ENCODE data around the gene ACSL3. TPM values are rescaled to one million over a fixed set of nuclear protein-coding genes. Genes with fewer than 3 reads are reported as not detected.

Gene ACSL3
- total and polyA plus RNA-seq, 12 donors = 12.7 to 67.2 (median 53.0) TPM

DNA sequence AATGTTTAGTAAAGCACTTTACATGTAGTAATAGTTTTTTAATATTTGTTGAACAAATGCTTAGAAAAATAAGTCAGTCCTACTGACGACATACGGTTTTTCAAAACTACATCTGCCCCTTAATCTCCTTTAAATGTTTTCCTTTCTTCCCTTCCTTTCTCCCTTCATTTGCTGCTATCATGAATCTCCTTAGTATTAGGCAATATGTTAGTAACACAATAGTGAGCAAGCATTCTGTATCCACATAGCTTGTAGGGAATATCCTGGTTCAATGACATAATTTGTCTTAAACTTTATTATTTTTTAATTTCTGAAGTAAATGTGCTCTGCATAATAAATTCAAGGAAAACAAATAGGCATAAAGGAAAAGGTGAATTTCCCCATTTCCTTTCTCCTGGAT, 79.1 kb downstream of the ACSL3 start:
- Histone ChIP-seq H3K27ac (no peak overlapping the region), H3K4me1 (peaks cover 0 to 16% (median 0%) of the 10 kb centered on the region in 9 donors), H3K36me3 (peaks cover 0 to 80% (median 37%) of the 10 kb centered on the region in 9 donors), H3K4me3 (no peak overlapping the region), H3K9me3 (peaks cover 0 to 29% (median 17%) of the 10 kb centered on the region in 11 donors), H3K27me3 (no peaks in the 10 kb centered on the region)
- TF ChIP-seq, protein P1, sequence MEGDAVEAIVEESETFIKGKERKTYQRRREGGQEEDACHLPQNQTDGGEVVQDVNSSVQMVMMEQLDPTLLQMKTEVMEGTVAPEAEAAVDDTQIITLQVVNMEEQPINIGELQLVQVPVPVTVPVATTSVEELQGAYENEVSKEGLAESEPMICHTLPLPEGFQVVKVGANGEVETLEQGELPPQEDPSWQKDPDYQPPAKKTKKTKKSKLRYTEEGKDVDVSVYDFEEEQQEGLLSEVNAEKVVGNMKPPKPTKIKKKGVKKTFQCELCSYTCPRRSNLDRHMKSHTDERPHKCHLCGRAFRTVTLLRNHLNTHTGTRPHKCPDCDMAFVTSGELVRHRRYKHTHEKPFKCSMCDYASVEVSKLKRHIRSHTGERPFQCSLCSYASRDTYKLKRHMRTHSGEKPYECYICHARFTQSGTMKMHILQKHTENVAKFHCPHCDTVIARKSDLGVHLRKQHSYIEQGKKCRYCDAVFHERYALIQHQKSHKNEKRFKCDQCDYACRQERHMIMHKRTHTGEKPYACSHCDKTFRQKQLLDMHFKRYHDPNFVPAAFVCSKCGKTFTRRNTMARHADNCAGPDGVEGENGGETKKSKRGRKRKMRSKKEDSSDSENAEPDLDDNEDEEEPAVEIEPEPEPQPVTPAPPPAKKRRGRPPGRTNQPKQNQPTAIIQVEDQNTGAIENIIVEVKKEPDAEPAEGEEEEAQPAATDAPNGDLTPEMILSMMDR (IDR thresholded peaks at IDR 0.05) = no peak
- DNase-seq (no peak), ATAC-seq (no peak)
- intact Hi-C loops (cut with DNase I) = loop anchor here in 2 of 10 donors (5.0 kb wide), 1 partner anchor 248 kb away; no protein-coding TSS in a partner anchor
- WGBS, 2 donors = 94 to 97% methylated on average over 2 of the region's 2 CpGs

DNA sequence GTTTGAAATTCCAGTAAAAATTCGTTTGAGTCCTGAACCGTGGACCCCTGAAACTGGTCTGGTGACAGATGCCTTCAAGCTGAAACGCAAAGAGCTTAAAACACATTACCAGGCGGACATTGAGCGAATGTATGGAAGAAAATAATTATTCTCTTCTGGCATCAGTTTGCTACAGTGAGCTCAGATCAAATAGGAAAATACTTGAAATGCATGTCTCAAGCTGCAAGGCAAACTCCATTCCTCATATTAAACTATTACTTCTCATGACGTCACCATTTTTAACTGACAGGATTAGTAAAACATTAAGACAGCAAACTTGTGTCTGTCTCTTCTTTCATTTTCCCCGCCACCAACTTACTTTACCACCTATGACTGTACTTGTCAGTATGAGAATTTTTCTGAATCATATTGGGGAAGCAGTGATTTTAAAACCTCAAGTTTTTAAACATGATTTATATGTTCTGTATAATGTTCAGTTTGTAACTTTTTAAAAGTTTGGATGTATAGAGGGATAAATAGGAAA, 80.7 kb downstream of the ACSL3 start:
- intact Hi-C loops (cut with DNase I) = no loop called here
- no peak for ATAC-seq
- WGBS, 2 donors = 94 to 98% methylated on average over 7 of the region's 7 CpGs
- Histone ChIP-seq H3K9me3 (peaks cover 0 to 29% (median 17%) of the 10 kb centered on the region in 11 donors), H3K36me3 (peaks cover 0 to 64% (median 26%) of the 10 kb centered on the region in 9 donors), H3K27me3 (no peaks in the 10 kb centered on the region), H3K4me1 (peaks cover 0 to 18% (median 0%) of the 10 kb centered on the region in 9 donors), H3K4me3 (no peak overlapping the region), H3K27ac (no peak overlapping the region)
- TF ChIP-seq, protein P1 (IDR thresholded peaks at IDR 0.05) = no peak
- DNase-seq = no peak

DNA sequence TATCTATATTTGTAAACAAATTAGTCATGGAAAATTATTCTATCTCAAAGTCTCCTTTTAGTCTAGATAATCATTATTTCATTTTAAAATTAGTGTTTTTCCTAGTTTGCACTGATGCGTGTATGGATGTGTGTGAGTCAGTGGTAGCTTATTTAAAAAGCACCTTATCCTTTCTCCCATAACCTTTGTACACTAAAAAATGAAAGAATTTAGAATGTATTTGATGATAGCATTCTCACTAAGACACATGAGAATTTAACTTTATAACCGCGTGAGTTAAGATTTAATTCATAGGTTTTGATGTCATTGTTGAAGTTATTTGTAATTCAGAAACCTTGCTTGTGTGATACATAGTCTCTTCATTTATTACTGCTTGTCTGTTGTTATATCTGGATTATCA, 81.7 kb downstream of the ACSL3 start:
- intact Hi-C loops (cut with DNase I) = no loop called here

DNA sequence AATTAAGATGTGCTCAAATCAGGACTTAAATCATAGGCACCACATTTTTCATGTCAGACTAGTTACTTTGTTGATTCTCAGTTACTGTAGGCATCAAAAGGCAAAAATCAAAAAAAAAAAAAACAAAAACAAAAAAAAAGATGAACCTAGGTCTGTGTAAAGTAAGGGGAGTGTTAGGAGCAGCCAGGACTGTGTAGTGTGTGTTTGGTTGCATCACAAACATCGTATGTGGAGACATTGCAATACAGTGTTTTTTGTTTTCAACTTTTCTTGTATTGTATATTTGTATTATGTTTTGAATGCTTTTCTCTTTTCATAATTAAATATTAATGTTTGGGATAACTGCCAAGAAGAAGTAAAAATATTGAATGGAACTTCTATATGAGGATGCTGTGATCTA, 82.1 kb downstream of the ACSL3 start:
- Histone ChIP-seq H3K4me3 (no peak overlapping the region), H3K27me3 (no peaks in the 10 kb centered on the region), H3K9me3 (peaks cover 0 to 15% (median 10%) of the 10 kb centered on the region in 11 donors), H3K36me3 (peaks cover 0 to 50% (median 21%) of the 10 kb centered on the region in 9 donors), H3K4me1 (peaks cover 0 to 18% (median 0%) of the 10 kb centered on the region in 9 donors), H3K27ac (no peak overlapping the region)
- ATAC-seq (no peak), DNase-seq (no peak)
- intact Hi-C loops (cut with DNase I) = no loop called here
- 90 to 98% methylated on average over 1 of the region's 1 CpG for WGBS, 2 donors
- TF ChIP-seq, protein P1 (IDR thresholded peaks at IDR 0.05) = no peak

More for the DNA sequence above, 81.7 kb downstream of the ACSL3 start:
- peaks cover 0 to 19% (median 14%) of the 10 kb centered on the region in 11 donors for H3K9me3 ChIP-seq
- ATAC-seq (no peak), DNase-seq (no peak)
- TF ChIP-seq, protein P1 (IDR thresholded peaks at IDR 0.05) = no peak
- 95% methylated on average over 3 of the region's 3 CpGs for WGBS, 2 donors
- H3K4me3 ChIP-seq = no peak overlapping the region
- peaks cover 0 to 18% (median 0%) of the 10 kb centered on the region in 9 donors for H3K4me1 ChIP-seq
- H3K27me3 ChIP-seq = no peaks in the 10 kb centered on the region
- H3K36me3 ChIP-seq = peaks cover 0 to 54% (median 22%) of the 10 kb centered on the region in 9 donors
- no peak overlapping the region for H3K27ac ChIP-seq

Measured in heart right ventricle (tissue), 16 donors.